ENCODE measurements around the gene HMGXB4.
"Not testable (repeated sequence)": the region's sequence is repeated elsewhere in the genome, so short reads cannot be mapped to it uniquely, and the experiment has no call there.

Gene HMGXB4

GRCh38 chr22:35257321-35258190 is at the start of gene HMGXB4:
TSS of gene HMGXB4 (plus strand) at chr22:35257493. CDS start at chr22:35262391, 4,898 bp downstream.
- peak; percentile 87 for DNase-seq

GRCh38 chr22:35208003-35208402 is 49.3 kb upstream of the HMGXB4 start:
- DNase-seq = no peak

GRCh38 chr22:35209203-35209602 is 48.1 kb upstream of the HMGXB4 start:
- no peak for DNase-seq

GRCh38 chr22:35212009-35212408 is 45.3 kb upstream of the HMGXB4 start:
- no peak for DNase-seq

- DNase-seq = no peak
These were observed 44.3 kb upstream of the HMGXB4 start for GRCh38 chr22:35212996-35213395.

- DNase-seq = no peak
These were observed 42.3 kb upstream of the HMGXB4 start for GRCh38 chr22:35214968-35215367.

GRCh38 chr22:35215993-35216392 is 41.3 kb upstream of the HMGXB4 start:
- DNase-seq = no peak

- DNase-seq = no peak
These were observed 39.8 kb upstream of the HMGXB4 start for GRCh38 chr22:35217527-35217926.

GRCh38 chr22:35218079-35218478 is 39.2 kb upstream of the HMGXB4 start:
- no peak for DNase-seq

GRCh38 chr22:35219012-35219411 is 38.3 kb upstream of the HMGXB4 start:
- no peak for DNase-seq

- DNase-seq = no peak
These were observed 37.1 kb upstream of the HMGXB4 start for GRCh38 chr22:35220221-35220620.

GRCh38 chr22:35225010-35225409 is 32.3 kb upstream of the HMGXB4 start:
- DNase-seq = no peak

GRCh38 chr22:35226958-35227647 is 30.2 kb upstream of the HMGXB4 start:
- no peak for DNase-seq

- no peak for DNase-seq
These were observed 27.4 kb upstream of the HMGXB4 start for GRCh38 chr22:35229865-35230264.

GRCh38 chr22:35230417-35230816 is 26.9 kb upstream of the HMGXB4 start:
- no peak for DNase-seq

GRCh38 chr22:35230839-35231584 is 26.3 kb upstream of the HMGXB4 start:
- peak; percentile 57 for DNase-seq

GRCh38 chr22:35231585-35232084 is 25.7 kb upstream of the HMGXB4 start:
- peak; percentile 84 for DNase-seq

- not testable (repeated sequence) for DNase-seq
These were observed 18.5 kb upstream of the HMGXB4 start for GRCh38 chr22:35238749-35239148.

- DNase-seq = not testable (repeated sequence)
These were observed 12.8 kb upstream of the HMGXB4 start for GRCh38 chr22:35244507-35244906.

GRCh38 chr22:35250156-35250555 is 7.1 kb upstream of the HMGXB4 start:
- DNase-seq = no peak

- no peak for DNase-seq
These were observed 3.3 kb upstream of the HMGXB4 start for GRCh38 chr22:35253946-35254345.

- no peak for DNase-seq
These were observed 332 bp upstream of the HMGXB4 start for GRCh38 chr22:35257002-35257320.
